ENCODE measurements around the gene NAV3.

DNA sequence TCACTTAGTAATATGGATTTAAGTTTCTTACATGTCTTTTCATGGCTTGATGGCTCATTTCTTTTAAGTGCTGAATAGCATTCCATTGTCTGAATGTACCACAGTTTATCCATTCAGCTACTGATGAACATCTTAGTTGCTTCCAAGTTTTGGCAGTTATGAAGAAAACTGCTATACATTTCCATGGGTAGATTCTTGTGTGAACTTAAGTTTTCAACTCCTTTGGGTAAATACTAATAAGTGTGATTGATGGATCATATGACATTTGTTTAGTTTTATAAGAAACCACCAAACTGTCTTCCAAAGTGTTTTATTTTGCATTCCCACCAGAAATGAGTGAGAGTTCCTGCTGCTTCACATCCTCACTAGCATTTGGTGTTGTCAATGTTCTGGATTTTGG lies 119.2 kb downstream of the NAV3 start:
- TF ChIP-seq, protein P1, sequence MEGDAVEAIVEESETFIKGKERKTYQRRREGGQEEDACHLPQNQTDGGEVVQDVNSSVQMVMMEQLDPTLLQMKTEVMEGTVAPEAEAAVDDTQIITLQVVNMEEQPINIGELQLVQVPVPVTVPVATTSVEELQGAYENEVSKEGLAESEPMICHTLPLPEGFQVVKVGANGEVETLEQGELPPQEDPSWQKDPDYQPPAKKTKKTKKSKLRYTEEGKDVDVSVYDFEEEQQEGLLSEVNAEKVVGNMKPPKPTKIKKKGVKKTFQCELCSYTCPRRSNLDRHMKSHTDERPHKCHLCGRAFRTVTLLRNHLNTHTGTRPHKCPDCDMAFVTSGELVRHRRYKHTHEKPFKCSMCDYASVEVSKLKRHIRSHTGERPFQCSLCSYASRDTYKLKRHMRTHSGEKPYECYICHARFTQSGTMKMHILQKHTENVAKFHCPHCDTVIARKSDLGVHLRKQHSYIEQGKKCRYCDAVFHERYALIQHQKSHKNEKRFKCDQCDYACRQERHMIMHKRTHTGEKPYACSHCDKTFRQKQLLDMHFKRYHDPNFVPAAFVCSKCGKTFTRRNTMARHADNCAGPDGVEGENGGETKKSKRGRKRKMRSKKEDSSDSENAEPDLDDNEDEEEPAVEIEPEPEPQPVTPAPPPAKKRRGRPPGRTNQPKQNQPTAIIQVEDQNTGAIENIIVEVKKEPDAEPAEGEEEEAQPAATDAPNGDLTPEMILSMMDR (conservative IDR thresholded peaks at IDR 0.05; ENCODE audit: low read depth in 2 of 2), result no peak
- no peak for TF ChIP-seq EZH2phosphoT487 (IDR thresholded peaks at IDR 0.05; ENCODE audit: unreplicated experiment)
